Aorta (tissue), 5 donors: ENCODE data around the gene HSD17B12. TPM values are rescaled to one million over a fixed set of nuclear protein-coding genes. Genes with fewer than 3 reads are reported as not detected.

Source experiments
- ATAC-seq: fragments of 200-7000 bp; cut with Tn5 transposase; one replicate; pipeline ENCODE4 v1.9.1; 2022; ENCODE audit warnings: moderate library complexity; ENCODE audit not compliant: low FRiP score
- DNase-seq, 2 donors: peaks; one replicate each; pipeline ENCODE4 v3.0.0-alpha.2; 2020
- H3K27ac ChIP-seq, 2 donors: one replicate each; pipeline ENCODE4 v1.5.1; 2013; ENCODE audit warnings: low read length in 2 of 2, mild to moderate bottlenecking in 2 of 2, moderate library complexity in 2 of 2, control low read depth in 1 of 2, inconsistent platforms in 1 of 2, low read depth in 1 of 2
- H3K27me3 ChIP-seq, 2 donors: one replicate each; pipeline ENCODE4 v1.6.1; 2013; ENCODE audit warnings: control low read depth in 1 of 2, low read length in 1 of 2, mild to moderate bottlenecking in 1 of 2, moderate library complexity in 1 of 2; ENCODE audit not compliant: insufficient read depth in 2 of 2, control insufficient read depth in 1 of 2
- H3K36me3 ChIP-seq, 2 donors: one replicate each; pipeline ENCODE4 v1.6.1; 2013; ENCODE audit warnings: control low read depth in 1 of 2, low read length in 1 of 2, mild to moderate bottlenecking in 1 of 2; ENCODE audit not compliant: insufficient read depth in 2 of 2, control insufficient read depth in 1 of 2
- H3K4me1 ChIP-seq, 2 donors: one replicate each; pipeline ENCODE4 v1.6.1; 2013; ENCODE audit warnings: low read length in 2 of 2, control low read depth in 1 of 2, mild to moderate bottlenecking in 1 of 2, moderate library complexity in 1 of 2; ENCODE audit not compliant: insufficient read depth in 2 of 2, control insufficient read depth in 1 of 2
- H3K4me3 ChIP-seq, 2 donors: one replicate each; pipeline ENCODE4 v1.5.1; 2013; ENCODE audit warnings: low read length in 2 of 2, control low read depth in 1 of 2, mild to moderate bottlenecking in 1 of 2
- H3K9me3 ChIP-seq: one replicate; pipeline ENCODE4 v1.6.1; 2013; ENCODE audit warnings: mild to moderate bottlenecking, low read length; ENCODE audit not compliant: control insufficient read depth
- WGBS, 2 donors: extraction: QIAGEN DNeasy Blood & Tissue Kit; methylation state at CpG; one replicate each; pipeline ENCODE4 v1.1.7; 2013; 5-methylcytosine and 5-hydroxymethylcytosine counted together
- intact Hi-C, 2 donors: fragments of 100-400 bp; cut with DNase I; formaldehyde crosslinking; loops; one replicate each; pipeline versions ENCODE4 v1.14.2 to v1.15.0; 2022
- polyA plus RNA-seq, 2 donors: library from polyadenylated mRNA; stranded (reverse); fragments of 200-250 nt; gene quantifications; one replicate each; pipeline ENCODE4 v1.2.3, GENCODE V29; 2013
- total RNA-seq, 2 donors: library from RNA; stranded (reverse); fragmentation: NEBNext Ultra II Directional; extraction: Animal tissue kit (Norgen Biotek cat#: 25700); gene quantifications; one replicate each; pipeline ENCODE4 v1.2.1, GENCODE V29; 2021
- donor health status: healthy with polysubstance abuse.
- donor health status: Bipolar disorder and iron deficiency.
- donor health status: DM: no; HTN: no; CAD: no.
- donor health status: DM: no; HTN: no; CAD: no.
- donor health status: DM: yes; HTN: yes; CAD: no.

Gene HSD17B12
- total and polyA plus RNA-seq, 4 donors = 62.2 to 108 (median 87.3) TPM

- Histone ChIP-seq H3K27me3 (no peaks in the 10 kb centered on the region), H3K4me1 (peaks cover 0 to 4% of the 10 kb centered on the region in 2 donors), H3K27ac (peak overlapping the region; percentile 14 to 57), H3K9me3 (no peaks in the 10 kb centered on the region), H3K36me3 (peaks cover 0 to 4% of the 10 kb centered on the region in 2 donors), H3K4me3 (peak overlapping the region in 1 of 2 donors; percentile 34)
- 8 to 10% methylated on average over 10 of the region's 10 CpGs for WGBS, 2 donors
- DNase-seq (no peak), ATAC-seq (peak; percentile 87)
- intact Hi-C loops = no loop called here
Measured at GRCh38 chr11:43904742-43905535, 224.4 kb downstream of the HSD17B12 start.

- Histone ChIP-seq H3K4me1 (peaks cover 0 to 4% of the 10 kb centered on the region in 2 donors), H3K27ac (no peak overlapping the region), H3K4me3 (no peak overlapping the region), H3K27me3 (no peaks in the 10 kb centered on the region), H3K9me3 (no peaks in the 10 kb centered on the region), H3K36me3 (peaks cover 0 to 4% of the 10 kb centered on the region in 2 donors)
- 28 to 33% methylated on average over 2 of the region's 2 CpGs for whole genome bisulfite sequencing, 2 donors
- no peak for DNase-seq
- peak; percentile 34 for ATAC-seq
- intact Hi-C loops = no loop called here
Measured at GRCh38 chr11:43905813-43906241, 225.3 kb downstream of the HSD17B12 start.

Other genes with a start within 250 kb of the HSD17B12 start
- 10 to 100 TPM; 24.5 to 25.1 TPM for gene ALKBH3, start 200.1 kb downstream of the HSD17B12 start, total RNA-seq
- 10 to 100 TPM; 12.5 to 46.3 TPM for gene ALKBH3, start 200.1 kb downstream of the HSD17B12 start, polyA plus RNA-seq